Transverse colon (tissue), 4 donors: ENCODE data around the gene GRIN2C. TPM values are rescaled to one million over a fixed set of nuclear protein-coding genes. Genes with fewer than 3 reads are reported as not detected.

Source experiments
- DNase-seq: peaks from one replicate; pipeline ENCODE4 v3.0.0-alpha.2; 2019
- H3K27ac ChIP-seq, 4 donors: fragments of 200-600 bp; sonication (generic); 2 replicates each; pipeline ENCODE4 v1.5.1; 2016 to 2018; ENCODE audit warnings: inconsistent platforms in 4 of 4
- H3K27me3 ChIP-seq: fragments of 200-600 bp; sonication (generic); 2 replicates; pipeline ENCODE4 v1.5.1; 2017; ENCODE audit warnings: inconsistent platforms
- H3K36me3 ChIP-seq, 4 donors: fragments of 200-600 bp; sonication (generic); 2 replicates each; pipeline ENCODE4 v1.5.1; 2017 to 2019; ENCODE audit warnings: inconsistent platforms in 4 of 4
- H3K4me1 ChIP-seq, 4 donors: fragments of 200-600 bp; sonication (generic); 2 replicates each; pipeline ENCODE4 v1.5.1; 2017 to 2020; ENCODE audit warnings: inconsistent platforms in 4 of 4
- H3K4me3 ChIP-seq, 4 donors: fragments of 200-600 bp; sonication (generic); 1 replicate in 1 of 4; 2 replicates in 3 of 4; pipeline versions ENCODE4 v1.5.1 to v1.6.1; 2017 to 2019; ENCODE audit warnings: inconsistent platforms in 4 of 4
- H3K9me3 ChIP-seq, 2 donors: fragments of 200-600 bp; sonication (generic); 2 replicates each; pipeline ENCODE4 v1.5.1; 2017 to 2019; ENCODE audit warnings: inconsistent platforms in 2 of 2
- CTCF ChIP-seq, 5 experiments: fragments of 200-600 bp in 3 of 5; fragments of 450-650 bp in 2 of 5; sonication (generic) in 3 of 5; IDR thresholded peaks; 1 replicate in 2 of 5; 2 replicates in 3 of 5; pipeline ENCODE4 v1.5.1; 2016 to 2017; ENCODE audit warnings: antibody characterized with exemption in 5 of 5, inconsistent platforms in 3 of 5, mild to moderate bottlenecking in 2 of 5, moderate library complexity in 1 of 5
- EP300 ChIP-seq: sonication (generic); formaldehyde crosslinking; IDR thresholded peaks from one replicate; pipeline ENCODE4 v1.6.1; 2017; ENCODE audit warnings: antibody characterized with exemption, low read depth
- POLR2A ChIP-seq: fragments of 450-650 bp; IDR thresholded peaks from one replicate; pipeline ENCODE4 v1.6.1; 2016; ENCODE audit warnings: antibody characterized with exemption, mild to moderate bottlenecking, moderate library complexity
- POLR2AphosphoS5 ChIP-seq, 3 donors: sonication (generic); formaldehyde crosslinking; IDR thresholded peaks; one replicate each; pipeline ENCODE4 v1.6.1; 2016; ENCODE audit warnings: antibody characterized with exemption in 3 of 3
- WGBS, 2 donors: methylation state at CpG; one replicate each; pipeline ENCODE4 v1.1.5; 2018; ENCODE audit warnings: low coverage in 1 of 2; 5-methylcytosine and 5-hydroxymethylcytosine counted together
- in situ Hi-C, 4 donors: fragments of 200-750 bp; cut with MboI; loops; one replicate each; pipeline versions ENCODE4 v1.15.0 to v1.15.1; 2017; ENCODE audit warnings: low sequenced_read_pairs in 3 of 4, low pct_ligation_motif_present in 1 of 4, low pct_unique_long_range_greater_than_20kb in 1 of 4
- intact Hi-C: fragments of 100-400 bp; cut with DNase I; formaldehyde crosslinking; loops from one replicate; pipeline ENCODE4 v1.15.1; 2023; ENCODE audit warnings: low total_unique reads
- total RNA-seq, 4 donors: library from RNA; depleted of rRNA; stranded (reverse); fragments of >200 nt; gene quantifications; one replicate each; pipeline ENCODE4 v1.1.0, GENCODE V29; 2016

Gene GRIN2C
- total RNA-seq, 4 donors from 2014 or later = 0.27 to 0.40 TPM; not detected in 2

GRCh38 chr17:74868908-74869255 lies 9.2 kb upstream of the GRIN2C start:
- 60 to 85% methylated on average over 1 to 6 of the region's 6 CpGs for WGBS, 2 donors
- in situ Hi-C loops = loop anchor here in 3 of 4 donors (5.0 to 25.0 kb wide), 3 partner anchors 74 to 132 kb away; partner anchors contain the start of genes NHERF1 (in 2 of the 3) and RAB37 (in 2 of the 3)
- TF ChIP-seq POLR2A = no peak
- H3K36me3 ChIP-seq = no peaks in the 10 kb centered on the region
- DNase-seq = no peak
- intact Hi-C loops = no loop called here
- no peaks in the 10 kb centered on the region for H3K27me3 ChIP-seq
- no peak overlapping the region for H3K4me3 ChIP-seq
- H3K4me1 ChIP-seq = peaks cover 2 to 14% (median 12%) of the 10 kb centered on the region in 4 donors
- no peaks in the 10 kb centered on the region for H3K9me3 ChIP-seq
- no peak overlapping the region for H3K27ac ChIP-seq

- H3K4me3 ChIP-seq = no peak overlapping the region
- H3K27me3 ChIP-seq = no peaks in the 10 kb centered on the region
- no peaks in the 10 kb centered on the region for H3K36me3 ChIP-seq
- H3K27ac ChIP-seq = no peak overlapping the region
- no peak for TF ChIP-seq POLR2A
- TF ChIP-seq CTCF (IDR thresholded peaks at IDR 0.05) = no peak
- no peak for TF ChIP-seq POLR2AphosphoS5 (IDR thresholded peaks at IDR 0.05)
- no peak for TF ChIP-seq EP300
- H3K9me3 ChIP-seq = no peaks in the 10 kb centered on the region
- in situ Hi-C loops = loop anchor here in 3 of 4 donors (5.0 to 25.0 kb wide), 3 partner anchors 74 to 131 kb away; partner anchors contain the start of genes NHERF1 (in 2 of the 3) and RAB37 (in 2 of the 3)
- no peak for DNase-seq
- WGBS, 2 donors = 86 to 91% methylated on average over 11 to 12 of the region's 12 CpGs
- intact Hi-C loops = no loop called here
- H3K4me1 ChIP-seq = peaks cover 2 to 11% (median 9%) of the 10 kb centered on the region in 4 donors
Observed at GRCh38 chr17:74868251-74868907, 8.7 kb upstream of the GRIN2C start.

- Histone ChIP-seq H3K4me1 (peaks cover 0 to 9% (median 8%) of the 10 kb centered on the region in 4 donors), H3K27me3 (peaks cover 12% of the 10 kb centered on the region), H3K9me3 (no peaks in the 10 kb centered on the region), H3K36me3 (no peaks in the 10 kb centered on the region), H3K27ac (no peak overlapping the region), H3K4me3 (no peak overlapping the region)
- no peak for DNase-seq
- WGBS, 2 donors = 82% methylated on average over 19 of the region's 19 CpGs; no CpG with 5 or more reads in 1 of the 2 donors
- intact Hi-C loops = no loop called here
- in situ Hi-C loops = loop anchor here in 3 of 4 donors (5.0 to 25.0 kb wide), 3 partner anchors 72 to 129 kb away; partner anchors contain the start of genes NHERF1 (in 2 of the 3) and RAB37 (in 2 of the 3)
- TF ChIP-seq EP300 (no peak), POLR2A (no peak), CTCF (IDR thresholded peaks at IDR 0.05) (no peak), POLR2AphosphoS5 (IDR thresholded peaks at IDR 0.05) (no peak)
Observed at GRCh38 chr17:74866198-74866835, 6.6 kb upstream of the GRIN2C start.

- Histone ChIP-seq H3K4me3 (no peak overlapping the region), H3K27ac (no peak overlapping the region), H3K4me1 (peaks cover 5 to 15% (median 14%) of the 10 kb centered on the region in 4 donors), H3K9me3 (no peaks in the 10 kb centered on the region), H3K27me3 (peaks cover 18% of the 10 kb centered on the region), H3K36me3 (no peaks in the 10 kb centered on the region)
- DNase-seq = no peak
- no peak for TF ChIP-seq CTCF (IDR thresholded peaks at IDR 0.05)
- no peak for TF ChIP-seq POLR2AphosphoS5 (IDR thresholded peaks at IDR 0.05)
- intact Hi-C loops (loop anchor here (2.0 kb wide), 1 partner anchor 121 kb away; no protein-coding TSS in a partner anchor), in situ Hi-C loops (loop anchor here in 3 of 4 donors (5.0 to 25.0 kb wide), 3 partner anchors 71 to 128 kb away; partner anchors contain the start of genes NHERF1 (in 2 of the 3) and RAB37 (in 2 of the 3))
- 74 to 79% methylated on average over 2 to 17 of the region's 19 CpGs for WGBS, 2 donors
Observed at GRCh38 chr17:74865504-74866197, 6.0 kb upstream of the GRIN2C start.
